ENCODE measurements around the gene COX10.
"Not testable (repeated sequence)": the region's sequence is repeated elsewhere in the genome, so short reads cannot be mapped to it uniquely, and the experiment has no call there.

COX10 gene

DNA sequence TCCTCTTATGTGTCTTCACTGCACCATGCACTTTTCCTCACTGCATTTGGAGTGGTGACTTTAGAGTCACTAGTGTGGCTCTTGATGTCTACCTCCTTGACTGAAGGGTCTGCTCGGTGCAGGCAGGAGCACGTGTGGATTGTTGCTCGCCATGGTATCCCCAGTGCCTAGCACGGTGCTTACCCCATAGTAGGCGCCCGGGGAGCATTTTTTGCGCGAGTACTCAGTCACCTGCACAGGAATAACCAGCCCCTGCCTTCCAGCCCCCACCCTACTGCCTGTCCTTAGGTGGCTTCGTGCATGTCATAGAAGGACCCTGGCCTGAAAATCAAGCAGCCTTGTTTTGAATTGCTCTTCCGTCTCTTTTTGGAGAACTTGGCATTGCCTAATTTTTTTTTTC, 136.1 kb downstream of the COX10 start:
- no peak for DNase-seq (ENCODE audit: low spot score)

DNA sequence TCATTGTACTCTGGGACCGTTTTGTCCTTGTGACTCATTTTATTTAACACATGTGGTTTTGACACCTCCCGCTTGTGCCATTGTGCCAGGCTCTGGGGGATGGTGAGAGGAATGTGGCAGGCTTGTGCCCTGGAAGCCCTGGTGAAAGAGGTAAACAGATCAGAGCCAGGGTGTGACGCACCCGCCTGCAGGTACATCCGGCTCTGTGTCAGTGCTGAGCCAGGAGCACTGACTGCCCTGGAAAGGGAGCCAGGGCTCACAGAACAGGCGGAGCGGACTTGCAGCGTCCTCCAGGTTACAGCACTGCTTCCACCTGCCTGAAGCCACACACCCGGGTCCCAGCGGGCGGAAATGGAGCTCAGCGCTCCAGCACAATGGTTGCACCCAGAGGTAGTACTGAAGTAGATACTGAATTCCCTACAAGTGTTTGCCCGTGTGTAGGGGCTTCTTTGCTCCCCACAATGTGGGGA, 136.7 kb downstream of the COX10 start:
- DNase-seq (ENCODE audit: low spot score): peak; percentile 93

DNA sequence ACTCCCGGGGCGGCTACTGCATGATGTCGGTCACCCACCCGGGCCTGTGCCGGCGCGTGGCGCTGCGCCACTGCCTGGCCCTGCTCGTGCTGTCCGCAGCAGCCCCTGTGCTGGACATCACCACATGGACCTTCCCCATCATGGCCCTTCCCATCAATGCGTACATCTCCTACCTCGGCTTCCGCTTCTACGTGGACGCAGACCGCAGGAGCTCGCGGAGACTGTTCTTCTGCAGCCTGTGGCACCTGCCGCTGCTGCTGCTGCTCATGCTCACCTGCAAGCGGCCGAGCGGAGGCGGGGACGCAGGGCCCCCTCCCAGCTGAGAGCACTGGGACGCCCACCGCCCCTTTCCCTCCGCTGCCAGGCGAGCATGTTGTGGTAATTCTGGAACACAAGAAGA, 137.6 kb downstream of the COX10 start:
- no peak for DNase-seq (ENCODE audit: low spot score)

- no peak for DNase-seq (ENCODE audit: low spot score)
These were observed 138.5 kb downstream of the COX10 start for GRCh38 chr17:14207791-14208190.

GRCh38 chr17:14209215-14209614, 139.9 kb downstream of the COX10 start:
- no peak for DNase-seq (ENCODE audit: low spot score)

DNA sequence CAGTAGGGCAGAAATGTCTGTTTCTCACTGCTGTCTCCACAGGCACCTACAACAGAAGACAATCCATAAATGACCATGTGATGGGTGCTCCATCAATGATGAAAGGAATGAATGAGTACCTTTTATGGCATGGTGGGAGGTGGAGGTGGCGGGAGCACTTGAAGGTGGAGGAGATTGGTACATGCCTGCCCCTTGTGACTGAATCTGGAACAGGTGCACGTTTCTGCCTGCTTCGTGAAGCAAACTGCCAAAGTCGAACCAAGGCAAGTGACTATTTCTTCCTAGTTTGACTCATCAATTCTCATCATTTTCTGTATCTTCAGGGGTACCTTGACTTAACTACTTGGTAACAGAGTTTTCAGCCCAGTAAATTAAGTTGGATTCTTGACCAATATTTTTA, 141.9 kb downstream of the COX10 start:
- DNase-seq (ENCODE audit: low spot score): no peak

GRCh38 chr17:14211801-14212200, 142.5 kb downstream of the COX10 start:
- DNase-seq (ENCODE audit: low spot score): no peak

GRCh38 chr17:14212401-14212800, 143.1 kb downstream of the COX10 start:
- no peak for DNase-seq (ENCODE audit: low spot score)

DNA sequence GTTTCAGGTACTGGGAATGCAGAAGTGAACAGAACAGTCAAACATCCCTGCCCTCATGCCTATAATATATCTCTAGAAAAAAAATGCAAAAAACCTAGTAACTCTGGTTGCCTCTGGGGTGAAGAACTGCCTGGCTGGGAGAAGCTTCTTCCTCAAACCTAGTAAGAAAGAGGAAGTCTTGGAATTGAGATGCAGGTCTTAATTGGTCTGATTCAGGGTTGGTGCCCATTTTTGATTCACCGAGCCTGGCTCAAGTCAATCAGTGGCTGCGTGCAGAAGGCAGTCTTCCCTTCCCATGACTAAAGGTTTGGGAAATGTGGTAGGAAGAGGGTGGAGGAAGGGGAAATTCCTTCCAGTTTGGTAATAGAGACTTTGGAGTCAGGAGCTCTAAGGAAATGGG, 145.0 kb downstream of the COX10 start:
- DNase-seq (ENCODE audit: low spot score): no peak

DNA sequence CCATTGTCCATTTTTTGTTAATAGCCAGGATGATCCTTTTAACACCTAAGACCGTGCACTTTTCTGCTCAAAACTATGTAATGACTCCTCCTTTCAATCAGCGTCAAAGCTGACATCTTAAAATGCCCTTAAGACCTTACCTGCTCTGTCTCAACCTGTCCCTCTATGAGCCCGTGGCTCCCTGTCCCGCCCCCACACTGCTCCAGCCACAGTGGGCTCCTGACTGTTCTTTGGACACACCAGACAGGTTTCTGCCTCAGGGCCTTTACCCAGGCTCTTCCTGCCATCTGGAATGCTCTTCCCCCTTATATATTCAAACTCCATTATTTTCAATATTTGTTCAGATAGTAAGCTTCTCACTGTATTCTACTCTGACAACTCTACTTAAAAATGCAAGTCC, 153.3 kb downstream of the COX10 start:
- DNase-seq (ENCODE audit: low spot score): no peak

GRCh38 chr17:14225254-14225980, 156.1 kb downstream of the COX10 start:
- no peak for DNase-seq (ENCODE audit: low spot score)

DNA sequence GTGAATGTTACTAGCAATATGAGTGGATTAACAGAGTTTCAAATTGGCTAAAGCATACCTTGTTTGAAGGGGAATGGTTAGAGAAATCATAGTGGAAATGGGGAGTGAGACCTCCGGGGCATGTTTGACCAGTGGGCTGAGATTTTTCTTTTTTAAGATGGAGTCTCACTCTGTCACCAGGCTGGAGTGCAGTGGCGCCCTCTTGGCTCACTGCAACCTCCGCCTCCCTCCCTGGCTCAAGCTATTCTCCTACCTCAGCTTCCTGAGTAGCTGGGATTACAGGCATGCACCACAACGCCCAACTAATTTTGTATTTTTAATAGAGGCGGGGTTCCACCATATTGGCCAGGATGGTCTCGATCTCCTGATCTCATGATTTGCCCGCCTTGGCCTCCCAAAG, 157.7 kb downstream of the COX10 start:
- no peak for DNase-seq (ENCODE audit: low spot score)

- DNase-seq (ENCODE audit: low spot score): peak; percentile 8
These were observed 159.6 kb downstream of the COX10 start for GRCh38 chr17:14228903-14229302.

- not testable (repeated sequence) for DNase-seq (ENCODE audit: low spot score)
These were observed 161.9 kb downstream of the COX10 start for GRCh38 chr17:14231187-14231586.

DNA sequence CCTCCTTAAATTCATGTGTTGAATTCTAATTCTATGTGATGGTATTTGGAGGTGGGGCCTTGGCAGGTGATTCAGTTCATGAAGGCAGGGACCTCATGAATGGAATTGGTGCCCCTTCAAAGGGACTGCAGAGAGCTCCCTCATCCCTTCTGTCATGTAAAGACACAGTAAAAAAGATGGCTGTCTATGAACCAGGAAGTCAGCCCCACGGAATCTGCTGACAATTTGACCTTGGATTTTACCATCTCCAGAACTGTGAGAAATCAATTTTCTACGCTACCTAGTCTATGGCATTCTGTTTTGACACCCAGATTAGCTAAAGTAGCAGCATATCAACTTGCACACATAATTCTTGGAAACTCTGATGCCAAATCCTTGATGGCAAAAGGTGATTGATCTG, 165.7 kb downstream of the COX10 start:
- DNase-seq (ENCODE audit: low spot score): not testable (repeated sequence)

DNA sequence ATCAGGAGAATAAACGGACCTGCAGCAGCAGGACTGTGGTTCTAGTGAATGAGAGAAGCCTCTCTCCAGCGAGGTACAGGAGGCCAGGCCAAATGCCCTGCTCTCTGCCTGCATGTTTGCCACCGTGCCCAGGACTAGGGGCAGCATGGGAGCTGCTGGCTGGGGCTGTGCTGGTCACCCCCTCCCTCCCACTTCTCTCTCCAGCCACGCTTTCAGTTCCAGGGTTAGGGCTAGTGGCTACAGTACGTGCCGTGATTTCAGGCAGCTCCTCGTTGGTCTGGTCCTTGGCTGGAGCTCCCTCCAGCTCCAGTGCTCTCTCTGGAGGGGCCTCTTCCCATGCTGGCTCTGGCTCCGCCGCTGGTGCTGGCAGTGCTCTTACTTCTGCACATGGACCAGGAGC, 166.7 kb downstream of the COX10 start:
- DNase-seq (ENCODE audit: low spot score): not testable (repeated sequence)

GRCh38 chr17:14236762-14237161, 167.5 kb downstream of the COX10 start, which contains the start of gene CDRT15:
Gene CDRT15, minus strand, starts transcription at chr17:14236862. Its CDS starts 29 bp downstream, at chr17:14236833.
- DNase-seq (ENCODE audit: low spot score): not testable (repeated sequence)

GRCh38 chr17:14239271-14239670, 170.0 kb downstream of the COX10 start:
- not testable (repeated sequence) for DNase-seq (ENCODE audit: low spot score)

DNA sequence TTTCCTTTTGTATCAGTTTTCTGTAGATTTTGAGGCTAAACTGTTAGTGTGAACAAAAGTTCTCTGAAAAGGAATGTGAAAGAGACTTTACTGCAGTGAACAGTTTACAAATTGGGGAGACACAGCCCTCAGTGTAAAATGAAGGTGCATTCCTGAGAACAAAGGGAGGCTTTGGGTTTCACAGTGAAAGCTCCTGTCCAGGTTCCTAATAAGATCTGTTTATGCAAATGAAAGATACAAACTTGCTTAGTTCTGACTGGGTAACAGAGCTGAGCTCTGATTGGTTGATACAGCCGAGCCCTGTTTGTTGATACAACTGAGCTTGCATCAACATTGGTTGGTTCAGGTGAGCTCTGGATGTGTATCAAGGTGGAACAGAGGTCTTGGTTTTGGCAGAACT, 175.7 kb downstream of the COX10 start:
- no peak for DNase-seq (ENCODE audit: low spot score)

- no peak for DNase-seq (ENCODE audit: low spot score)
These were observed 176.3 kb downstream of the COX10 start for GRCh38 chr17:14245629-14246028.

All from cerebellar cortex (tissue), 1 donor.